ENCODE data around the gene ABLIM1. TPM values are rescaled to one million over a fixed set of nuclear protein-coding genes. Genes with fewer than 3 reads are reported as not detected.
"Not testable (repeated sequence)": the region's sequence is repeated elsewhere in the genome, so short reads cannot be mapped to it uniquely, and the experiment has no call there.

The ABLIM1 gene
- total and polyA plus RNA-seq, 2 of the 4 experiments (the other 2 are of a cell fraction): 7.7 to 9.9 TPM

- TF ChIP-seq MAFK (IDR thresholded peaks at IDR 0.05; ENCODE audit: low read depth, low read length): no peak
These were observed 39.1 kb upstream of the ABLIM1 start (continued) for GRCh38 chr10:114697061-114697598.

GRCh38 chr10:114696301-114696700 lies 38.2 kb upstream of the ABLIM1 start:
- H3K9me3 ChIP-seq (ENCODE audit: control insufficient read depth, insufficient read depth, low read length); H2BK5ac ChIP-seq (ENCODE audit: low read depth, low read length, poor library complexity, severe bottlenecking); BruUV-seq (replicated peaks); H3K9me1 ChIP-seq (ENCODE audit: insufficient read depth, low read length); H3K4me3 ChIP-seq (ENCODE audit: insufficient read depth, low read depth, low read length); H3K79me1 ChIP-seq (ENCODE audit: low read depth in 1 of 2, low read length in 2 of 2); H2BK15ac ChIP-seq (ENCODE audit: low read depth, low read length); H4K20me1 ChIP-seq (ENCODE audit: insufficient read depth, low read length); H3K4me2 ChIP-seq (ENCODE audit: low read depth, low read length); H4K8ac ChIP-seq (ENCODE audit: low read depth in 2 of 2, low read length in 2 of 2); H2BK120ac ChIP-seq (ENCODE audit: low read depth, low read length); H2AFZ ChIP-seq (replicated peaks; ENCODE audit: low read length, poor library complexity); H2AK9ac ChIP-seq (replicated peaks; ENCODE audit: low read depth, low read length, poor library complexity); H3K18ac ChIP-seq (ENCODE audit: low read depth, low read length); POLR2A ChIA-PET (ENCODE audit: unreplicated experiment); H2AK5ac ChIP-seq (ENCODE audit: low read depth, low read length); H2BK20ac ChIP-seq (ENCODE audit: low read depth, low read length); intact Hi-C loops (cut with micrococcal nuclease); H3K14ac ChIP-seq (replicated peaks; ENCODE audit: low read depth, low read length); H4K5ac ChIP-seq (ENCODE audit: low read depth, low read length); H4K91ac ChIP-seq (ENCODE audit: insufficient read depth, low read depth, low read length); CTCF ChIA-PET; H3K23ac ChIP-seq (ENCODE audit: low read depth, low read length); dilution Hi-C loops (cut with HindIII; ENCODE audit: low sequenced_read_pairs, unreplicated experiment); H3K27me3 ChIP-seq (ENCODE audit: control insufficient read depth, insufficient read depth, low read length); H3K4me1 ChIP-seq (ENCODE audit: control insufficient read depth, insufficient read depth, low read length); H3K4ac ChIP-seq (ENCODE audit: low read depth, low read length); H3K27ac ChIP-seq (ENCODE audit: insufficient read depth, low read length); H3K36me3 ChIP-seq (ENCODE audit: control insufficient read depth, insufficient read depth, low read length); DNase-seq; ATAC-seq (ENCODE audit: low read depth); H3K56ac ChIP-seq (ENCODE audit: extremely low read depth, insufficient read depth, low read length); H3K9ac ChIP-seq (ENCODE audit: low read depth, low read length): not testable (repeated sequence)
- in situ Hi-C loops (cut with MboI; ENCODE audit: low sequenced_read_pairs): loop anchor here (5.0 kb wide), 1 partner anchor 144 kb away; no protein-coding TSS in a partner anchor

Data from IMR-90 (cell line).